VCaP (cell line): Measurements from ENCODE around the gene EXOC1L.

ENCODE experiments used
- H3K27ac ChIP-seq: fragments of 450-650 bp; 2 replicates; pipeline ENCODE4 v1.5.1; 2017
- CTCF ChIP-seq: fragments of 450-650 bp; conservative IDR thresholded peaks from 2 replicates; pipeline ENCODE4 v1.5.1; 2017; ENCODE audit warnings: mild to moderate bottlenecking, moderate library complexity

EXOC1L gene

GRCh38 chr4:55851885-55852284 lies 32.3 kb downstream of the EXOC1L start:
- TF ChIP-seq CTCF = no peak
- H3K27ac ChIP-seq = no peak overlapping the region

GRCh38 chr4:55853484-55854046 lies 34.0 kb downstream of the EXOC1L start, which contains the start of gene EXOC1:
Gene EXOC1 (plus strand): TSS chr4:55853648. CDS start chr4:55858324, 4,676 bp downstream.
- peak within 1 kb of the TSS; percentile 74 for H3K27ac ChIP-seq
- TF ChIP-seq CTCF = no peak

- TF ChIP-seq CTCF = no peak
- peak overlapping the region; percentile 74 for H3K27ac ChIP-seq
Measured at GRCh38 chr4:55854129-55854528, 34.5 kb downstream of the EXOC1L start.

- no peak overlapping the region for H3K27ac ChIP-seq
Measured at GRCh38 chr4:55857586-55857985, 38.0 kb downstream of the EXOC1L start.

GRCh38 chr4:55859711-55860110 lies 40.1 kb downstream of the EXOC1L start:
- no peak for TF ChIP-seq CTCF
- H3K27ac ChIP-seq = no peak overlapping the region

More at GRCh38 chr4:55857586-55857985, 38.0 kb downstream of the EXOC1L start:
- no peak for TF ChIP-seq CTCF

- H3K27ac ChIP-seq = no peak overlapping the region
- no peak for TF ChIP-seq CTCF
Measured at GRCh38 chr4:55864577-55865223, 45.1 kb downstream of the EXOC1L start.

GRCh38 chr4:55865228-55865806 lies 45.7 kb downstream of the EXOC1L start:
- no peak for TF ChIP-seq CTCF
- no peak overlapping the region for H3K27ac ChIP-seq
